ENCODE results near the gene PVALB. TPM values are rescaled to one million over a fixed set of nuclear protein-coding genes. Genes with fewer than 3 reads are reported as not detected.

Gene PVALB
- total RNA-seq, 1 donor from 2014 or later = not detected

GRCh38 chr22:36858156-36858555 is 41.3 kb upstream of the PVALB start:
- Histone ChIP-seq H3K4me1 (peaks cover 0 to 4% of the 10 kb centered on the region in 2 donors), H3K27me3 (no peaks in the 10 kb centered on the region), H3K36me3 (no peaks in the 10 kb centered on the region), H3K4me3 (no peak overlapping the region), H3K9me3 (no peaks in the 10 kb centered on the region), H3K27ac (no peak overlapping the region)
- TF ChIP-seq CTCF (IDR thresholded peaks at IDR 0.05) = no peak
- no peak for DNase-seq (ENCODE audit: low spot score in 2 of 2)
- intact Hi-C loops (cut with DNase I) = loop anchor here (5.0 kb wide), 1 partner anchor 76 kb away; no protein-coding TSS in a partner anchor

GRCh38 chr22:36856792-36857135 is 39.9 kb upstream of the PVALB start:
- H3K4me1 ChIP-seq = peaks cover 0 to 4% of the 10 kb centered on the region in 2 donors
- no peaks in the 10 kb centered on the region for H3K36me3 ChIP-seq
- TF ChIP-seq CTCF (IDR thresholded peaks at IDR 0.05) = no peak
- DNase-seq (ENCODE audit: low spot score in 2 of 2) = no peak
- H3K27me3 ChIP-seq = no peaks in the 10 kb centered on the region
- intact Hi-C loops (cut with DNase I) = loop anchor here (2.0 to 5.0 kb wide), 2 partner anchors 74 to 122 kb away; no protein-coding TSS in a partner anchor
- H3K27ac ChIP-seq = no peak overlapping the region
- H3K4me3 ChIP-seq = no peak overlapping the region
- H3K9me3 ChIP-seq = no peaks in the 10 kb centered on the region

GRCh38 chr22:36856121-36856791 is 39.4 kb upstream of the PVALB start:
- Histone ChIP-seq H3K4me1 (peaks cover 0 to 4% of the 10 kb centered on the region in 2 donors), H3K4me3 (no peak overlapping the region), H3K27ac (no peak overlapping the region), H3K36me3 (no peaks in the 10 kb centered on the region), H3K27me3 (no peaks in the 10 kb centered on the region), H3K9me3 (no peaks in the 10 kb centered on the region)
- intact Hi-C loops (cut with DNase I) = loop anchor here (2.0 to 5.0 kb wide), 2 partner anchors 74 to 123 kb away; no protein-coding TSS in a partner anchor
- DNase-seq (ENCODE audit: low spot score in 2 of 2) = peak; percentile 37 to 90
- TF ChIP-seq CTCF (IDR thresholded peaks at IDR 0.05) = peak; percentile 99 to 100 (median 99)

- Histone ChIP-seq H3K27ac (no peak overlapping the region), H3K27me3 (no peaks in the 10 kb centered on the region), H3K36me3 (no peaks in the 10 kb centered on the region), H3K9me3 (no peaks in the 10 kb centered on the region), H3K4me1 (peaks cover 0 to 4% of the 10 kb centered on the region in 2 donors), H3K4me3 (no peak overlapping the region)
- TF ChIP-seq CTCF (IDR thresholded peaks at IDR 0.05) = no peak
- intact Hi-C loops (cut with DNase I) = loop anchor here (5.0 kb wide), 1 partner anchor 73 kb away; no protein-coding TSS in a partner anchor
- DNase-seq (ENCODE audit: low spot score in 2 of 2) = no peak
Measured at GRCh38 chr22:36855478-36855877, 38.6 kb upstream of the PVALB start.

GRCh38 chr22:36853407-36854099 is 36.7 kb upstream of the PVALB start:
- Histone ChIP-seq H3K27ac (no peak overlapping the region), H3K4me3 (no peak overlapping the region), H3K27me3 (no peaks in the 10 kb centered on the region), H3K9me3 (no peaks in the 10 kb centered on the region), H3K36me3 (no peaks in the 10 kb centered on the region), H3K4me1 (peaks cover 0 to 4% of the 10 kb centered on the region in 2 donors)
- DNase-seq (ENCODE audit: low spot score in 2 of 2) = peak in 1 of 2 donors; percentile 72
- intact Hi-C loops (cut with DNase I) = no loop called here
- TF ChIP-seq CTCF (IDR thresholded peaks at IDR 0.05) = peak; percentile 21 to 36 (median 25)

All from ascending aorta (tissue), 2 donors.